HG03196 (cell line): ENCODE data around the gene COLQ.

ENCODE experiments used
- ATAC-seq: cut with Tn5 transposase; IDR thresholded peaks from one replicate; pipeline ENCODE4 v1.9.1; 2021; ENCODE audit not compliant: unreplicated experiment

The COLQ gene

GRCh38 chr3:15520804-15521572 lies 518 bp downstream of the COLQ start:
- no peak for ATAC-seq

- ATAC-seq, result no peak
Measured at GRCh38 chr3:15520185-15520584, 1.3 kb downstream of the COLQ start.

DNA sequence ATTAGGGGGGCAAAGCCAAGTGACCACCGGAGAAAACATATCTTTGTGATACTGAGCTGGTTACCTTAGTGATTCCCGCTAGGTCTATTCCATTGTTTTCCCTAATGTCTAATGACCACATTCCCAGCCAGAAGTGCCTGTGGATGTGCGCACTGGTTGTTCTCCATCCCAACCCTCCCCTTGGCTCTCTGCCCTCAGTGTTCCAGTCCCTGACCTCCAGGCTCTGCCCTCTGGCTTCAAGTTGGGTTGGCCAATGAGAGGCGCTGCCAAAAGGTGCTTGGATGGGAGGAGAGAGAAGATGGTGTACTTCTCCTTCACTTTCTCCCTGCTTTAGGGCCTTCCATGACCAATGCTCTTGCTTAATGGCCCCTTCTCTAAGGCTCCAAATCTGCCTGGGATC lies 2.4 kb downstream of the COLQ start:
- no peak for ATAC-seq

GRCh38 chr3:15514663-15515340 lies 6.7 kb downstream of the COLQ start:
- no peak for ATAC-seq

- no peak for ATAC-seq
Measured at GRCh38 chr3:15513810-15514662, 7.5 kb downstream of the COLQ start.

GRCh38 chr3:15513116-15513515 lies 8.4 kb downstream of the COLQ start:
- no peak for ATAC-seq

- no peak for ATAC-seq
Measured at GRCh38 chr3:15512166-15512565, 9.3 kb downstream of the COLQ start.

GRCh38 chr3:15511156-15511555 lies 10.3 kb downstream of the COLQ start:
- ATAC-seq, result no peak

DNA sequence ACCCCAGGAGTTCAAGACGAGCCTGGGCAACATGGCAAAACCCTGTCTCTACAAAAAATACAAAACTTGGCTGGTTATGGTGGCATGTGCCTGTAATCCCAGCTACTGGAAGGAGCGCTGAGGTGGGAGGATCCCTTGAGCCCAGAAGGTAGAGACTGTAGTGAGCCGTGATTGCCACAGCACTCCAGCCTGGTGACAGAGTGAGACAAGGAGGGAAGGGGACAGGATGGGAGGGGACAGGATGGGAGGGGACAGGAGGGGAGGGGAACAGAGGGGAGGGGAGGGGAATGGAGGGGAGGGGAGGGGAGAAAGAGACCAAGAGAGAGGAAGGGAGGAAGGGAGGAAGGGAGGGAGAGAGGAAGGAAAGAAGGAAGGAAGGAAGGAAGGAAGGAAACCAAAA lies 11.0 kb downstream of the COLQ start:
- no peak for ATAC-seq

DNA sequence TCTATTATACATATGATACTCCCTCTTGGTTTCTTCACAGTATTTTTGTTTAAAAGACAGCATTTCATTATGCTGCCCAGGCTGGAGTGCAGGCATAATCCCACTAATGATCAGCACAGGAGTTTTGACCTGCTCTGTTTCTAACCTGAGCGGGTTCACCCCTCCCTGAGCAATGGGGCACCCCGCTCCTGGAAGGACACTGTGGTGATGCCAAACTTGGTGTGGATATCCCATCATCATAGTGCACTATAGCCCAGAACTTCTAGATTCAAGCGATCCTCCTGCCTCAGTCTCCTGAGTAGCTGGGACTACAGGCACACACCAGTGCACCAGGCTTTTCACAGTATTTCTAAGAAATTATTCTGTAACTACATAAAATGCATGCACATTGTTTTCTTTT lies 14.9 kb downstream of the COLQ start:
- no peak for ATAC-seq

GRCh38 chr3:15505479-15506165 lies 15.9 kb downstream of the COLQ start:
- no peak for ATAC-seq

- no peak for ATAC-seq
Measured at GRCh38 chr3:15502616-15503015, 18.9 kb downstream of the COLQ start.

DNA sequence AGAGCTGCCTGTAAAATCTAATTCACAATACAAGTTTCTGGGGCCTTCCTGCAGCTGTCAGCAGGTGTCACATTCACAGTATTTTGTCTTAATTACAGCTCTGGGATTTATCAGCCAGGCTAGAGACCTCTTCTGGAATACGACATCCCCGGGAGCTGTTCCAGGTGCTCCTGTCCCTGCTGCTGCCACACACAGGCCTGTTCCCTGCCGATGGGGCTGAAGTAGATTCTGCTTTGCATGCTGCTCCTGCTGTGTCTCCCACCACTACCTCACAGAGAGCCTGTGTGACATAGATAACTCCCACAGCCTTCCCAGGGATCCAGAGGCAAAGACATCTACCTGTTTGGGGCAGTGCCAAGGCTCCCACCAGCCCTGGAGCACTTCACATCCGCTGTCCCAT lies 20.4 kb downstream of the COLQ start:
- no peak for ATAC-seq

GRCh38 chr3:15500107-15500724 lies 21.3 kb downstream of the COLQ start:
- ATAC-seq, result no peak

DNA sequence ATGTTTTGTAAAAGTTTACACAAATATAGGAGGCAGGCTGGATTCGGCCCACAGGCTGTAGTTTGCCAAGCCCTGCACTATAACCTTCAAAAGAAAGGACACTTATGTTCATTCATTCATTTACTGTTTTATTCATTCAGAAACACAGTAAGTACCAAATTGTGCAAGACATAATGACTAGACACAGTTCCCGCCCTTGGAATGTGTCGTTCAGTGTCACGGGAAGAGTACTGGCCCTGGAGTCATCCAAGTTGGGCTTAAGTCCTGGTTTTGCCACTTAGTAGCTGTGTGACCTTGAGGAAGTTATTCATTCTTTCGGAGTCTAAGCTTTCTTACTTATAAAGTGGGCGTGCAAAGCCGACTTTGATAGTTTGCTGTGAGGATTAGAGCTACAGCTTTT lies 22.0 kb downstream of the COLQ start:
- ATAC-seq, result no peak

- ATAC-seq, result no peak
Measured at GRCh38 chr3:15498431-15499214, 22.9 kb downstream of the COLQ start.

DNA sequence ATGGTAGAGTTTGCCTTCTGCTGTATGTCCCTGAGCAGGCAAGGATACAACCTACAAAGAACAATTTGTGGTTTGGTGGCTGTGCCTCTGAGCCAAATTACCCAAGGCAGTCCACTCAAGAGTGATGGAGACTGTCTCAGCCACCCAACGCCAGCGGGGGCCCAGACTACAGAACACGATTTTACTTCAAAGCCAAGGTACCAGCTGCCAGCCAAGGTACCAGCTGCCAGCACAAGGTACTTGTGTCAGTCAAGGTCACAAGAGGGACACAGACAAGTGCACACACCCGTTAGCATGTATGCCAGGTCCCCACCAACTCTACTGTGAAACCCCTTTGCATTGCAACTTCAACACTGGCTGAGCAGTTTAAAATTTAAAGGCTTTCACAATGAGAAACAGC lies 23.5 kb downstream of the COLQ start:
- ATAC-seq, result no peak

- no peak for ATAC-seq
Measured at GRCh38 chr3:15496341-15496664, 25.2 kb downstream of the COLQ start.

DNA sequence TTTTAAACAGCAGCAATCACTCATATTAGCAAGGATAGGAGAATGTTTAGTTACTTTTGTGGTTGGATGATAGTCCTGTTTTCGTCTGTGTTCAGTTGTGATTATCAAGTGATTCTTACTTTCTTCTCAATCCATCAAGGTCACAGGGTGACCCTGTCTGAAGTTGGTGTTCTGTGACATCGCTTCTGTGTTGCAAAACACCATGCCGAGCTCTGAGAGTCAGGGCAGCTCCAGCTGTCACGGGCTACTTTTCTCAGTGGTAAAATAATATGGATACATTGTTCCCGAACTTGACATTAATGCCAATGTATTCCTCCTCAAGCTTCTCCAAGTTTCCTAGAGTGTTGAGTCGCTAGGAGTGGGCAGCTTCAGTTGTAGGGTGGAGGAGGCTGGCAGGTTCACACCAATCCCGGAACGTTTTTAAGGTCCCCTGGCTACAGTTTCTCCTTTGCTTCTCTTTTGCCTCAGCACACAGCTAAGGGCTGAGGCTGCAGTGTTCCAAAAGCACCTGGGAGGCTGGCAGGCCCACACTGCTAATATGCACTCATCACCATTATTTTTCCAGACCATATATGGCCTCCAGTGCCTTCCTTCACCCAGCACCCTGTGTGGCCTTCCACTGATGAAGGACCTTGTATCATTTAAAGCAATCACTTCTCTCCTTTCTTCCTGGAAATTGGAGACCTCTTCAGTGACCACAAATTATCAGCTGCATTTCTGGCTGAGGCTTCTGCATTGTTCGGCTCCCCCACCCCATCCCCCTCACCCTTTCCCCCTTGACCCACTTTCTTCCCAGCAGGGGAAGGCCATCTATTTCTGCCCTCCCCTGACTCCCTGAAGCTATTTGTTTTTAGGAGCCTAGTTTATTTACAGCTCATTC lies 25.8 kb downstream of the COLQ start:
- ATAC-seq, result no peak
